ENCODE data around the gene ASTN1. TPM values are rescaled to one million over a fixed set of nuclear protein-coding genes. Genes with fewer than 3 reads are reported as not detected.

ASTN1 gene
- total RNA-seq, 6 experiments from 2014 or later, result not detected

DNA sequence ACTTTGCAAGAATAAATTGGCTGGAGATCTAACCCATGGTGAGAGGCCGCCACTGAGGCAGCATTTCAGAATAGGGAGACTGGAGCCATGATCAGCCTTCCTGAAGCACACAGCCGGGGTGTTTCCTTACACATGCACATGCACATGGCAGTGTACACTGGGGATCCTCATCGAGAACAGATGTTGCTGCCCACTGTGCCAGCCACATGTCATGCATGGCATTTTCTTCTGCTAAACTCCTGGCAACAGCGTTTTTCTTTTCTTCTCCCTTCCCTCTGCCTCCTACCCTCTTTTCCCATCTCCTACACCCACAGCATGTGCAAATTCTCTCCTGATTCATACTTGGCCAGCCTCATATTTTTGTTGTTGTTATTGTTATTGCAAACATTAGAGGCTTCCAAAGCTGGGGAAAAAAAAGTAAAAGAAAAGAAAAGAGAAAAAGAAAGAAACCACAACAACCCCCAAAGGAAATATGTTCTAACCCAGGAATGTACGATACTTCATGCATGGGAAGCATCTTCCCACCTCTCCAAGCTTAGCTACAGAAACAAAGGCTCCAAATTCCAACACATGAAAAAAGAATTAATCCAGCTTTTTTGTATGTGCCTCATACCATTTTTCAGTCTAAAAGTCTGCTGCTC lies 344.0 kb downstream of the ASTN1 start:
- Mint-ChIP-seq H3K4me3 (no peak overlapping the region), H3K27ac (no peak overlapping the region), H3K27me3 (ENCODE audit: insufficient read depth) (no peaks in the 10 kb centered on the region), H3K36me3 (ENCODE audit: low read depth) (no peaks in the 10 kb centered on the region), H3K4me1 (ENCODE audit: low read depth) (no peaks in the 10 kb centered on the region), H3K9me3 (peaks cover 15% of the 10 kb centered on the region)
- TF ChIP-seq, protein P1, sequence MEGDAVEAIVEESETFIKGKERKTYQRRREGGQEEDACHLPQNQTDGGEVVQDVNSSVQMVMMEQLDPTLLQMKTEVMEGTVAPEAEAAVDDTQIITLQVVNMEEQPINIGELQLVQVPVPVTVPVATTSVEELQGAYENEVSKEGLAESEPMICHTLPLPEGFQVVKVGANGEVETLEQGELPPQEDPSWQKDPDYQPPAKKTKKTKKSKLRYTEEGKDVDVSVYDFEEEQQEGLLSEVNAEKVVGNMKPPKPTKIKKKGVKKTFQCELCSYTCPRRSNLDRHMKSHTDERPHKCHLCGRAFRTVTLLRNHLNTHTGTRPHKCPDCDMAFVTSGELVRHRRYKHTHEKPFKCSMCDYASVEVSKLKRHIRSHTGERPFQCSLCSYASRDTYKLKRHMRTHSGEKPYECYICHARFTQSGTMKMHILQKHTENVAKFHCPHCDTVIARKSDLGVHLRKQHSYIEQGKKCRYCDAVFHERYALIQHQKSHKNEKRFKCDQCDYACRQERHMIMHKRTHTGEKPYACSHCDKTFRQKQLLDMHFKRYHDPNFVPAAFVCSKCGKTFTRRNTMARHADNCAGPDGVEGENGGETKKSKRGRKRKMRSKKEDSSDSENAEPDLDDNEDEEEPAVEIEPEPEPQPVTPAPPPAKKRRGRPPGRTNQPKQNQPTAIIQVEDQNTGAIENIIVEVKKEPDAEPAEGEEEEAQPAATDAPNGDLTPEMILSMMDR (IDR thresholded peaks at IDR 0.05), result no peak
- no peak for DNase-seq

DNA sequence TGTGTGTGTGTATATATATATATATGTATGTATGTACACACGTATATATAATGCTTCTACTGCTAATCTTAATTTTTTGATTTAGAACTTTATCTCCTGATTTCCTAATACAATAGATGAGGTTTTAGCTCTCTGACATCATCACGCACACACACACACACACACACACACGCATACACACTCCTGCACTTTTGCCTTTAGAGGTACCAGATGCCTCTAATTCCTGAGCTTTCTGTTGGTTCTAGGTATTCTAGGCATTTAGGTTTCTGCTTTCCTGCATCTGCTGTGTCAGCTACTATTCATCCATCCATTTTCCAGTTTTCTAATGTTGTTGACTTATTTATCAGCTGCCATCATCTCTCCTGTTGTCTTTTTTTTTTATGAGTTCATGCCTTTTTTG lies 348.3 kb downstream of the ASTN1 start:
- no peak overlapping the region for H3K4me3 Mint-ChIP-seq
- no peaks in the 10 kb centered on the region; the same call in 1 of the 2 replicates for H3K36me3 Mint-ChIP-seq (ENCODE audit: low read depth)
- no peaks in the 10 kb centered on the region for H3K4me1 Mint-ChIP-seq (ENCODE audit: low read depth)
- TF ChIP-seq, protein P1 (IDR thresholded peaks at IDR 0.05), result no peak
- no peak overlapping the region for H3K27ac Mint-ChIP-seq
- no peaks in the 10 kb centered on the region; the same call in 1 of the 2 replicates for H3K27me3 Mint-ChIP-seq (ENCODE audit: insufficient read depth)
- DNase-seq, result no peak
- H3K9me3 Mint-ChIP-seq, result peaks cover 9% of the 10 kb centered on the region

- H3K27ac Mint-ChIP-seq, result no peak overlapping the region
- no peaks in the 10 kb centered on the region; the same call in 1 of the 2 replicates for H3K27me3 Mint-ChIP-seq (ENCODE audit: insufficient read depth)
- H3K9me3 Mint-ChIP-seq, result peaks cover 9% of the 10 kb centered on the region
- H3K4me1 Mint-ChIP-seq (ENCODE audit: low read depth), result no peaks in the 10 kb centered on the region
- DNase-seq, result no peak
- H3K4me3 Mint-ChIP-seq, result no peak overlapping the region
- H3K36me3 Mint-ChIP-seq (ENCODE audit: low read depth), result no peaks in the 10 kb centered on the region; the same call in 1 of the 2 replicates
- TF ChIP-seq, protein P1 (IDR thresholded peaks at IDR 0.05), result no peak
Measured at GRCh38 chr1:176815621-176816020, 348.9 kb downstream of the ASTN1 start.

- Mint-ChIP-seq H3K4me3 (no peak overlapping the region), H3K4me1 (ENCODE audit: low read depth) (no peaks in the 10 kb centered on the region), H3K27ac (no peak overlapping the region), H3K27me3 (ENCODE audit: insufficient read depth) (no peaks in the 10 kb centered on the region; the same call in 1 of the 2 replicates), H3K9me3 (peaks cover 22% of the 10 kb centered on the region), H3K36me3 (ENCODE audit: low read depth) (no peaks in the 10 kb centered on the region; the same call in 1 of the 2 replicates)
- TF ChIP-seq, protein P1 (IDR thresholded peaks at IDR 0.05), result no peak
- no peak for DNase-seq
Measured at GRCh38 chr1:176811511-176812288, 352.8 kb downstream of the ASTN1 start.

DNA sequence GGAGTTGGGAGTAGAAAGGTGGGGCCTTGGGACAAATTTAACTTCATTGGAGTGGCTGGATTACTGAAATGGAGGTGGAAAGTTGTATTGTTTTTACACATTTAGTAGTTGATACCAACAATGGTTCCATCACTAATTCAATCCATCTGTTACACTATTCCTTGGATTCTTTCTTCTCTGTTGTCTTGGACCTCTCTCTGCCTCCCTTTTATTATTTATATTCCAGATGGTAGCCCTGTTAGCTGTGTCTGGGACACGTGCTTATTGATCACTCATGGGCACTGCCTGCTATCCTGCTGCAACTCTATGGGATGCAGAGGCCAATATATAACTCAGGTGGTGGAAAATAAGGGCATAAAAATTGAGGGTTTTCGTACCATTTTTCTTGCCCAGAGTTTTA lies 355.2 kb downstream of the ASTN1 start:
- peaks cover 30% of the 10 kb centered on the region for H3K9me3 Mint-ChIP-seq
- H3K4me1 Mint-ChIP-seq (ENCODE audit: low read depth), result no peaks in the 10 kb centered on the region
- no peak overlapping the region for H3K4me3 Mint-ChIP-seq
- no peak overlapping the region for H3K27ac Mint-ChIP-seq
- TF ChIP-seq, protein P1 (IDR thresholded peaks at IDR 0.05), result no peak
- no peaks in the 10 kb centered on the region for H3K27me3 Mint-ChIP-seq (ENCODE audit: insufficient read depth)
- no peaks in the 10 kb centered on the region; the same call in 1 of the 2 replicates for H3K36me3 Mint-ChIP-seq (ENCODE audit: low read depth)
- DNase-seq, result no peak

Small RNAs within 50 kb of the gene (microRNA-seq; reads per million reads assigned to microRNA genes)
- gene MIR488, result not detected

Other genes starting within 250 kb of the ASTN1 start
- not detected for gene BRINP2, start 6.2 kb upstream of the ASTN1 start, total RNA-seq (2021; fragmentation: NEBNext Ultra II Directional; extraction: Animal tissue kit (Norgen Biotek cat#: 25700))

Data from HFFc6 (cell line).